Sigmoid colon (tissue), 4 donors: ENCODE results near the gene EIF4EBP3.

Experiments
- CTCF ChIP-seq, 4 experiments: fragments of 450-650 bp in 3 of 4; fragments of 200-600 bp in 1 of 4; IDR thresholded peaks; one replicate each; pipeline ENCODE4 v1.5.1; 2016 to 2019; ENCODE audit warnings: antibody characterized with exemption in 4 of 4, mild to moderate bottlenecking in 3 of 4, moderate library complexity in 2 of 4
- EP300 ChIP-seq, 4 donors: sonication (generic); formaldehyde crosslinking; IDR thresholded peaks; one replicate each; pipeline ENCODE4 v1.6.1; 2017; ENCODE audit warnings: antibody characterized with exemption in 4 of 4
- POLR2A ChIP-seq, 2 donors: fragments of 450-650 bp; IDR thresholded peaks; one replicate each; pipeline ENCODE4 v1.6.1; 2016; ENCODE audit warnings: antibody characterized with exemption in 2 of 2, mild to moderate bottlenecking in 2 of 2, moderate library complexity in 2 of 2
- POLR2AphosphoS5 ChIP-seq, 4 donors: sonication (generic); formaldehyde crosslinking; IDR thresholded peaks; one replicate each; pipeline ENCODE4 v1.6.1; 2017; ENCODE audit warnings: antibody characterized with exemption in 4 of 4

DNA sequence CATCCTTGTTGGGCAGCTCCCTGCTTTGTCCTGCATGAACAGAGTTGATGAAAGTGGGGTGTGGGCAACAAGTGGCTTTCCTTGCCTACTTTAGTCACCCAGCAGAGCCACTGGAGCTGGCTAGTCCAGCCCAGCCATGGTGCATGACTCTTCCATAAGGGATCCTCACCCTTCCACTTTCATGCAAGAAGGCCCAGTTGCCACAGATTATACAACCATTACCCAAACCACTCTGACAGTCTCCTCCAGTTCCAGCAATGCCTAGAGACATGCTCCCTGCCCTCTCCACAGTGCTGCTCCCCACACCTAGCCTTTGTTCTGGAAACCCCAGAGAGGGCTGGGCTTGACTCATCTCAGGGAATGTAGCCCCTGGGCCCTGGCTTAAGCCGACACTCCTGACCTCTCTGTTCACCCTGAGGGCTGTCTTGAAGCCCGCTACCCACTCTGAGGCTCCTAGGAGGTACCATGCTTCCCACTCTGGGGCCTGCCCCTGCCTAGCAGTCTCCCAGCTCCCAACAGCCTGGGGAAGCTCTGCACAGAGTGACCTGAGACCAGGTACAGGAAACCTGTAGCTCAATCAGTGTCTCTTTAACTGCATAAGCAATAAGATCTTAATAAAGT lies 21.1 kb downstream of the EIF4EBP3 start:
- TF ChIP-seq POLR2A (IDR thresholded peaks at IDR 0.05) (no peak), CTCF (IDR thresholded peaks at IDR 0.05) (no peak), EP300 (IDR thresholded peaks at IDR 0.05) (no peak), POLR2AphosphoS5 (IDR thresholded peaks at IDR 0.05) (no peak)
